HuH-7.5 (cell line): ENCODE results near the gene PTK6.
A peak's percentile ranks its signal among the peaks of the same experiment; 100 is the strongest.
"Not testable (repeated sequence)": the region's sequence is repeated elsewhere in the genome, so short reads cannot be mapped to it uniquely, and the experiment has no call there.

ENCODE experiments used
- DNase-seq: peaks from one replicate; pipeline ENCODE4 v3.0.0; 2011; ENCODE audit warnings: low spot score

The PTK6 gene

DNA sequence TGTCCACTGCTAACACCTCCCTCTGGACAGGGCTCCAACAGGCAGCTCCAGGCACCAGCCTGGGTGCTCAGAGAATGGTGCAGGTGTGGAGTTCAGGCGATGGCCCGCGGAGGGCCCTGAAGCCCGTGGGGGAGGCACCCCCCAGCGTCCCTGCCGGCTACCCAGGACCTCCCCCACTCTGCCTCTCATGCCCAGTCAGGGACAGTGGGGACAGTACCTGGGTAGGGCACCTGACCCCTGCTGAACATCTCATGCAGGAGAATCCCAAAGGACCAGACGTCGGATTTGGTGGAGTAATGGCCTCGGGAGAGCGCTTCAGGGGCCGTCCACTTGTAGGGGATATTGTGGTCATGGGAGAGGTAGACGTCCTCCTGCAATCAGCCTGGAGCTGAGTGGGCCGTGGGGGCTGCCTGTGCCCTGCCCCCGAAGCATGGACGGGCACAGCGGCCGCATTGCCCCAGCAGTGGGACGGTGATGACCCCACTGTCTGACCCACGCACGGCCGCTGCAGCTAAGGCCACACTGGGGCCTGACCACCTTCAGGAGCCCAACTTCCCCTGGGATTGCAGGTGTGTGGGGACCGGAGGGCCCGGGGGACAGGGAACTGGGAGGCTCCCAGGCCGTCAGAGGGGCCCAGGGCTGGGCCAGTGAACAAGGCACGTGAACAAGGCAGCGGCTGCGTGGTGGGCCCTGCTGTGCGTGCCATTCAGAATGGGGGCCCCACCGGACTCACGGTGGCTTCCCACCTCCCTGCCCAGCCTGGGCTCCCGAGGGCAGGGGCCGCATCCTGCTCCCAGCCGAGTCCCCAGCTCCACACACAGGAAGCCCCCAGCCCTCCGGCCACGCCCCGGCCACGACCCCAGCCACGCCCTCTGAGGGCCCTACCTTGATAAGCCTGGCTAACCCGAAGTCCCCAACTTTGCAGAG, 7.1 kb downstream of the PTK6 start:
- no peak for DNase-seq

GRCh38 chr20:63529180-63529860, 7.9 kb downstream of the PTK6 start:
- DNase-seq = no peak

GRCh38 chr20:63527184-63527583, 10.0 kb downstream of the PTK6 start:
- no peak for DNase-seq

DNA sequence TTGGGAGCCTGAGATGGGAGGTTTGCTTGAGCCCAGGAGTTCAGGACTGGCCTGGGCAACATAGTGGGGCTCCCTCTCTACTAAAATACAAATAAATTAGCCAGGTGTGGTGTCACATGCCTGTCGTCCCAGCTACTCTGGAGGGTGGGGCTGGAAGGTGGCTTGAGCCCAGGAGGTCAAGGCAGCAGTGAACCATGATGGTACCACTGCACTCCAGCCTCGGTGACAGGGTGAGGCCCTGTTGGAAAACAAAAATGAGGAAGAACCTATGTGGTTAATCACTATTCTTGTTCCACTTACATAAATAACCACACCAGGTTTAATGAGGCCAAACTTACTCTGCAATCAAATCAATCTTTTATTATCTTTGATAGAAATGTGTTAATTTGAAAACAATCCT, 11.2 kb downstream of the PTK6 start:
- no peak for DNase-seq

- DNase-seq = no peak
Measured at GRCh38 chr20:63525185-63525584, 12.0 kb downstream of the PTK6 start.

DNA sequence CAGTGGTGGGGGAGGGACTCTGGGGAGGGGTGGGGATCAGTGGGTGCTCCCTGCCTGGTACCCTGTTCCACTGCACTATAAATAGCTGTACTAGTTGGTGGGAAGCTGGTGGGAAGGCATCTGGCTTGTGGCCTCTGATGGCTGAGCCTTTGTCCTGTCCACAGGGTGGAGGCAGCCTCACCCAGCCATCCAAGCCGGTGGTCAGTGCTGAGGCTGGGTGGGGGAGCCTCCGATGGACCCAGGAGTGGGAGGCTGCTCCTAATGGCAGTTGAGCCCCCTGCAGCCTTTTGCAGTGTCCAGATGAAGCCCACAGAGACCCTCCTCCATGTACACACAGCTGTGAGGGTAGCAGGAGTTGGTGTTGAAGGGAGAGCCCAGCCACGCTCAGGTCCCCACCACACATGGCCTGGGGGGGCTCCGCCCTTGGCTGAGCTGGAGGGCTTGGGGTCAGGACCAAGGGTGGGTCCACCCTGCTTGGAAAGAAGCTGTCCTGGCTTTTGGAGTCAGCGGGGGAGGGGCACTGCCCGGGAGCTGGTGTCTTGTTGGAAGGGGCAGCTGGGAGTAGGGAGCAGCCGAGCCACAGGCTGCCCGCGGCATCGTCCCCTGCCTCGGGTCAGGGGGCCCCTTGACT, 14.1 kb downstream of the PTK6 start:
- no peak for DNase-seq

DNA sequence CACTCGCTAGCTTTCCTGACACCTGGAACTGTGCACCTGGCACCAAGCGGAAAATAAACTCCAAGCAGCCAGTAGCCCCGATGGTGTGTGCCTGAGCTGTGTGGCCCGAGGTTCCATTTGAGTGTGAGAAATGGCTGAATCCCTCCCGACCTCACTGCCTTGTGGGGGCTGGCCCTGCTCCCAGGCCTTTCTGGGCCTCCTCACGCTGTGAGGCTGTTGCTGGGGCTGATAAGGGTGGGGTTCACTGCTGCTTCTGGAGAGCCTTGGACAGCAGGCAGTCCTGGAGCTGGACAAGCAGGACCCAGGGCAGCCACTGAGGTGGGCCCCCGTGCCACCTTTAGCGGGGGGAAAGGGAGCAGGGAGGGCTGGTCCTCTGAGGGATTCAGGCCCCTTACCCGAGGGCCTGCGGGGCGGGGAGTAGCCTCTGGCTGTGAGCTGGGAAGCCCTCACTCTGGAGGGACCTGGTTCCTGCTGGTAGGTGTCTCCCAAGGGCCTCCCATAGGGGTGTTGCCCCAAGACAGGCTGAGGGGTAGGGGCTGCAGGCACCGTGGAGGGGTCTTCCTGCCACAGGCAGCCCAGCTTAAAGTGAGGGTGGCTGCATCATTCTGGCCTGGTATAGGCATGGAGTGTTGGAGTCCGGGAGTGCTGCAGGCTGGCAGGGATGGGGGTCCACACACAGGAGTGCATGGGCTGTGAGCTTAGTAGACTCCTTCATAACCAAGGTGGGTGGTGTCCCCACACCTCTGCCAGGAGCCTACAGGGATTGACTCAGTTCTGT, 14.9 kb downstream of the PTK6 start:
- DNase-seq = no peak

DNA sequence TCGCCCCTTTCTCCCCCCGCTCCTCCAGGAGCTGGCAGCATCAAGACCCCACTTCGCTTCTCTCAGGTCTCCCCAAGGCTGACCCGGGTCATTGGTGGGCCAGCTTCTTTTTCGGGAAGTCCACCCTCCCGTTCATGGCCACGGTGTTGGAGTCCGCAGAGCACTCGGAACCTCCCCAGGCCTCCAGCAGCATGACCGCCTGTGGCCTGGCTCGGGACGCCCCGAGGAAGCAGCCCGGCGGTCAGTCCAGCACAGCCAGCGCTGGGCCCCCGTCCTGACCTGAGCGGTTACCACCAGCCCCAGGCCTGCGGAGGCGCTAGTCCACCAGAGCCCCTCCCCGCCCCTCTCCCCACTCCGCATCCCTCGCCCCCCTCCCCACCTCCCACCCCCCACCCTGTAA, 15.6 kb downstream of the PTK6 start:
- DNase-seq = no peak

DNA sequence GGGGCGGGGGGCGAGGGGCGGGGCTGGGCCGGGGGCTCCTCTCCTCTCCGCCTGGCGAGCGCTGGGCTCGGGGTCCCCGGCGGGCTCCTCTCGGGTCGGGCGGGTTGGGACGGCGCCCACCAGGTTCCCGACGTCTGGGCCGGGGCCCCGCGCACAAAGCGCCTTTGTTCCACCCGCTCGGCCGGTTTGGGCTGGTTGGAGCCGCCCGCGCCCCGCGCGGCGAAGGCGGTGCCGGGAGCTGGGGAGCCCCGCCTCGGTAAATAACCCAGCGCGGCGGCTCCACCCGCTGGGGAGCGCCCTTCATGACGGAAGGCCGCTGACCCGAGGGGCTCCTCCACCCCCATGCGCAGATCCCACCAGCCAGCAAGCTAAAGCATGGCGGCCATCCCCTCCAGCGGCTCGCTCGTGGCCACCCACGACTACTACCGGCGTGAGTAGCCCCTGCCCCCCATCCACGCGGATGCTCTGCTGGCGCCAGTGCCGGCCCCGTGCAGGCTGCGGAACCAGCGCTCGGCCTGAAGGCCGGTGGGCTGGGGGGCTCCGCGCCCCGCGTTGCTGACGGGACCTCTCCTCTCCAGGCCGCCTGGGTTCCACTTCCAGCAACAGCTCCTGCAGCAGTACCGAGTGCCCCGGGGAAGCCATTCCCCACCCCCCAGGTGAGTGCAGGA, 16.1 kb downstream of the PTK6 start:
- DNase-seq = peak; percentile 85

GRCh38 chr20:63520504-63520933, 16.7 kb downstream of the PTK6 start, which contains the start of gene PPDPF:
PPDPF (plus strand) TSS chr20:63520765; CDS start chr20:63521309, 544 bp downstream.
- DNase-seq = peak; percentile 96

DNA sequence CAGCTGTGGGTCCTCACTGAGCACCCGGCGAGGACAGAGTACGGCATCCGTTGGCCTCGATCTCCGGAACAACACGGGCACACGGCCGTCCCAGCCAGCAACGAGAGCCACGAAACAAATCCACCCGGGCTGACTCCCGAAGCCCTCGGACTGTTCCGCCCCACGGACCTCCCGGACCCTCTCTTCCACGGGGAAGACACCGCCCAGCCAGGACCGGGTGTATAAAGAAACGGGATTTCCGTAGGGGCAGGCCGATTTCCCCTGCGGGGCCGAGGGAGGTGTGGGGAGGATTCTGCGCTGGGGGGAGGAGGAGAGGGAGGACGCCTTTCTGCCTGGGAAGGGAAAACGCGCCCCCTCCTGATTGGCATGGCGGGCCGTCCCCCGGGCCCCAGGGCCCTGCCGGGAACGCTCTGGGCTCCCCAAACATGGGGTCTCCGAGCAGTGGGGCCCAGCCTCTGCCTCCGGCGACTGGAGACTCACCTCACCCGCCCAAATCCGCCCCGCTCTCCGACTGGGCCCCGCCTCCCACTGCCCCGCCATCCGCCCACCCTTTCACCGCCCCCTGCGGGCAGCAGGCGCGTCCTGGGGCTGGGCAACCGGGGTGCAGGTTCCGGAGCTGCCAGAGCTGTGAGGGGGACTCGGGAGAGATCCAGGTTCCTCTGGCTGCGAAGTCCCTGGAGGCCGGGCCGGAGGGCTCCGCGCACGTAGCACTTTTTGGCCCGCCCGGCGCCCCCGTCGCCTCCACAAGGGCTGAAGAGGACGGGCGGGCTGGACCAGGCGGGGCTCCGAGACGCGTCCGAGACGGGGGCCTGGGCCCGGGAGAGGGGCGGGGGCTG, 17.3 kb downstream of the PTK6 start:
- peak; percentile 84 for DNase-seq

GRCh38 chr20:63518946-63519667, 18.1 kb downstream of the PTK6 start:
- DNase-seq = no peak

- no peak for DNase-seq
Measured at GRCh38 chr20:63518351-63518861, 18.8 kb downstream of the PTK6 start.

- DNase-seq = no peak
Measured at GRCh38 chr20:63517376-63518309, 19.5 kb downstream of the PTK6 start.

- DNase-seq = not testable (repeated sequence)
Measured at GRCh38 chr20:63514520-63514919, 22.7 kb downstream of the PTK6 start.

GRCh38 chr20:63513207-63513606, 24.0 kb downstream of the PTK6 start:
- DNase-seq = no peak

- DNase-seq = no peak
Measured at GRCh38 chr20:63509088-63509564, 28.1 kb downstream of the PTK6 start.

GRCh38 chr20:63508072-63508768, 29.0 kb downstream of the PTK6 start:
- DNase-seq = no peak
